Astrocyte (in vitro differentiated cells and primary cell): ENCODE data around the gene ABCA12. TPM values are rescaled to one million over a fixed set of nuclear protein-coding genes. Genes with fewer than 3 reads are reported as not detected.

Experiments used
- DNase-seq: peaks from one replicate; pipeline ENCODE4 v3.0.0-alpha.2; 2010; ENCODE audit warnings: low read depth
- FAIRE-seq: peaks from 2 replicates; lab custom pipeline; 2011; peaks lifted over from hg19 to GRCh38; lab: Jason Lieb, UNC
- H2AFZ ChIP-seq: 2 replicates; pipeline ENCODE4 v1.6.0; 2012; ENCODE audit warnings: low read depth, low read length, inconsistent platforms
- H3K27ac ChIP-seq: 2 replicates; pipeline ENCODE4 v1.5.1; 2011; ENCODE audit warnings: low read depth, low read length, inconsistent platforms
- H3K27me3 ChIP-seq: 2 replicates; pipeline ENCODE4 v1.6.0; 2011; ENCODE audit warnings: low read length, inconsistent platforms; ENCODE audit not compliant: insufficient read depth
- H3K36me3 ChIP-seq: 2 replicates; pipeline ENCODE4 v1.5.1; 2011; ENCODE audit warnings: low read length, inconsistent platforms; ENCODE audit not compliant: insufficient read depth
- H3K4me1 ChIP-seq: 2 replicates; pipeline ENCODE4 v1.5.1; 2011; ENCODE audit warnings: low read length, inconsistent platforms; ENCODE audit not compliant: insufficient read depth
- H3K4me2 ChIP-seq: 2 replicates; pipeline ENCODE4 v1.6.0; 2012; ENCODE audit warnings: low read length, inconsistent platforms
- H3K4me3 ChIP-seq: 2 replicates; pipeline ENCODE4 v1.5.1; 2011; ENCODE audit warnings: low read depth, mild to moderate bottlenecking, low read length, inconsistent platforms; ENCODE audit not compliant: insufficient read depth
- H3K79me2 ChIP-seq: 2 replicates; pipeline ENCODE4 v1.6.0; 2012; ENCODE audit warnings: mild to moderate bottlenecking, low read length, inconsistent platforms; ENCODE audit not compliant: insufficient read depth
- H3K9ac ChIP-seq: 2 replicates; pipeline ENCODE4 v1.6.0; 2012; ENCODE audit warnings: mild to moderate bottlenecking, low read length, inconsistent platforms
- H3K9me3 ChIP-seq: 2 replicates; pipeline ENCODE4 v1.5.1; 2012; ENCODE audit warnings: low read depth, mild to moderate bottlenecking, low read length, inconsistent platforms; ENCODE audit not compliant: insufficient read depth
- H4K20me1 ChIP-seq: 2 replicates; pipeline ENCODE4 v1.6.0; 2012; ENCODE audit warnings: low read length, inconsistent platforms; ENCODE audit not compliant: insufficient read depth
- H3K27ac Mint-ChIP-seq: one replicate; pipeline ENCODE4 v1.8.0; 2021; ENCODE audit warnings: mild to moderate bottlenecking, mixed read lengths; ENCODE audit not compliant: unreplicated experiment
- H3K27me3 Mint-ChIP-seq: one replicate; pipeline ENCODE4 v1.8.0; 2021; ENCODE audit warnings: low read depth, mixed read lengths; ENCODE audit not compliant: unreplicated experiment
- H3K36me3 Mint-ChIP-seq: one replicate; pipeline ENCODE4 v1.8.0; 2021; ENCODE audit warnings: low read depth, mixed read lengths; ENCODE audit not compliant: unreplicated experiment
- H3K4me1 Mint-ChIP-seq: one replicate; pipeline ENCODE4 v1.8.0; 2021; ENCODE audit warnings: low read depth, mixed read lengths; ENCODE audit not compliant: unreplicated experiment
- H3K4me3 Mint-ChIP-seq: one replicate; pipeline ENCODE4 v1.8.0; 2021; ENCODE audit warnings: mild to moderate bottlenecking, moderate library complexity, mixed read lengths; ENCODE audit not compliant: unreplicated experiment
- H3K9me3 Mint-ChIP-seq: one replicate; pipeline ENCODE4 v1.8.0; 2021; ENCODE audit warnings: mild to moderate bottlenecking, mixed read lengths; ENCODE audit not compliant: unreplicated experiment
- EZH2 ChIP-seq: IDR thresholded peaks from 2 replicates; pipeline ENCODE4 v1.6.1; 2012; ENCODE audit warnings: mild to moderate bottlenecking, low read length, inconsistent platforms; ENCODE audit not compliant: insufficient read depth
- total RNA-seq: library from RNA; stranded (reverse); gene quantifications from 2 replicates; pipeline ENCODE4 v1.2.1, GENCODE V29; 2021
- TF ChIP-seq, protein P1 (sequence below): IDR thresholded peaks from 2 replicates; pipeline ENCODE4 v1.5.1; 2011; ENCODE audit warnings: low read depth, mild to moderate bottlenecking, inconsistent platforms, low read length, moderate library complexity; ENCODE audit not compliant: insufficient read depth

The ABCA12 gene
- total RNA-seq, 1 donor from 2014 or later, result 4.4 TPM

DNA sequence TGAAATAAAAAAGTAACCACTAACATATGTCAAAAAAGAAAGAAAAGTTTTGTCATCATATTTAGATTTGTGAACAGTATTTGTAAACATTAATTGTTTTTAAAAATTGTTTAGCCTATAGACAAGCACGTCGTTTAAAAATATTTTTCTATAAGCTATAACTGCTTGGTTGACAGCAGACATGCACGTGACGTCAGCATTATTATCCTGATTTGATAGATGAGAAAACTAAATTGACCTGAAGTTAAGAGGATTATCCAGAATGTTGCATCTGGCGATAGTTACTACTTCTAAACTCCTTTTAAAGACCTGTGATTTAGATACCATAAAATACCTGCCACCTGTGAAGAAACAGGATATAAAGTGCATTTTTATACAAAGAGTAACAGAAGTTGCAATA lies 172.0 kb downstream of the ABCA12 start:
- H3K4me1 ChIP-seq, result no peaks in the 10 kb centered on the region
- H3K4me3 ChIP-seq, result no peak overlapping the region
- no peak overlapping the region for H2AFZ ChIP-seq
- H3K36me3 ChIP-seq, result no peaks in the 10 kb centered on the region
- no peak overlapping the region for H3K27ac ChIP-seq
- no peak overlapping the region for H3K9ac ChIP-seq
- H3K4me1 Mint-ChIP-seq, result no peaks in the 10 kb centered on the region
- peaks cover 4% of the 10 kb centered on the region for H3K36me3 Mint-ChIP-seq
- no peaks in the 10 kb centered on the region for H3K27me3 ChIP-seq
- H4K20me1 ChIP-seq, result no peaks in the 10 kb centered on the region
- no peaks in the 10 kb centered on the region for H3K79me2 ChIP-seq
- H3K4me2 ChIP-seq, result no peak overlapping the region
- no peaks in the 10 kb centered on the region for H3K9me3 ChIP-seq
- no peak overlapping the region for H3K4me3 Mint-ChIP-seq
- DNase-seq (no peak), FAIRE-seq (no peak)
- H3K27me3 Mint-ChIP-seq, result no peaks in the 10 kb centered on the region
- H3K27ac Mint-ChIP-seq, result no peak overlapping the region
- TF ChIP-seq, protein P1, sequence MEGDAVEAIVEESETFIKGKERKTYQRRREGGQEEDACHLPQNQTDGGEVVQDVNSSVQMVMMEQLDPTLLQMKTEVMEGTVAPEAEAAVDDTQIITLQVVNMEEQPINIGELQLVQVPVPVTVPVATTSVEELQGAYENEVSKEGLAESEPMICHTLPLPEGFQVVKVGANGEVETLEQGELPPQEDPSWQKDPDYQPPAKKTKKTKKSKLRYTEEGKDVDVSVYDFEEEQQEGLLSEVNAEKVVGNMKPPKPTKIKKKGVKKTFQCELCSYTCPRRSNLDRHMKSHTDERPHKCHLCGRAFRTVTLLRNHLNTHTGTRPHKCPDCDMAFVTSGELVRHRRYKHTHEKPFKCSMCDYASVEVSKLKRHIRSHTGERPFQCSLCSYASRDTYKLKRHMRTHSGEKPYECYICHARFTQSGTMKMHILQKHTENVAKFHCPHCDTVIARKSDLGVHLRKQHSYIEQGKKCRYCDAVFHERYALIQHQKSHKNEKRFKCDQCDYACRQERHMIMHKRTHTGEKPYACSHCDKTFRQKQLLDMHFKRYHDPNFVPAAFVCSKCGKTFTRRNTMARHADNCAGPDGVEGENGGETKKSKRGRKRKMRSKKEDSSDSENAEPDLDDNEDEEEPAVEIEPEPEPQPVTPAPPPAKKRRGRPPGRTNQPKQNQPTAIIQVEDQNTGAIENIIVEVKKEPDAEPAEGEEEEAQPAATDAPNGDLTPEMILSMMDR, result no peak
- no peak for TF ChIP-seq EZH2
- peaks cover 17% of the 10 kb centered on the region for H3K9me3 Mint-ChIP-seq

- no peaks in the 10 kb centered on the region for H3K27me3 Mint-ChIP-seq
- no peaks in the 10 kb centered on the region for H3K27me3 ChIP-seq
- H3K4me1 Mint-ChIP-seq, result no peaks in the 10 kb centered on the region
These were observed 177.7 kb downstream of the ABCA12 start for GRCh38 chr2:214960677-214961076.

GRCh38 chr2:214946949-214947348 lies 191.5 kb downstream of the ABCA12 start:
- no peak for DNase-seq
- Mint-ChIP-seq H3K4me1 (no peaks in the 10 kb centered on the region), H3K27ac (no peak overlapping the region), H3K36me3 (no peaks in the 10 kb centered on the region), H3K9me3 (no peaks in the 10 kb centered on the region), H3K27me3 (no peaks in the 10 kb centered on the region), H3K4me3 (no peak overlapping the region)
- FAIRE-seq, result no peak
- Histone ChIP-seq H3K4me3 (no peak overlapping the region), H3K9me3 (no peaks in the 10 kb centered on the region), H2AFZ (no peak overlapping the region), H3K27me3 (no peaks in the 10 kb centered on the region), H4K20me1 (no peaks in the 10 kb centered on the region), H3K9ac (no peak overlapping the region), H3K36me3 (no peaks in the 10 kb centered on the region), H3K79me2 (no peaks in the 10 kb centered on the region), H3K27ac (no peak overlapping the region), H3K4me1 (no peaks in the 10 kb centered on the region), H3K4me2 (no peak overlapping the region)
- no peak for TF ChIP-seq EZH2
- TF ChIP-seq, protein P1, result no peak

More at GRCh38 chr2:214960677-214961076, 177.7 kb downstream of the ABCA12 start:
- Histone ChIP-seq H3K36me3 (no peaks in the 10 kb centered on the region), H3K4me1 (no peaks in the 10 kb centered on the region), H3K9ac (no peak overlapping the region), H3K4me2 (no peak overlapping the region), H3K4me3 (no peak overlapping the region), H3K9me3 (no peaks in the 10 kb centered on the region), H3K79me2 (no peaks in the 10 kb centered on the region), H3K27ac (no peak overlapping the region), H4K20me1 (no peaks in the 10 kb centered on the region), H2AFZ (no peak overlapping the region)
- H3K36me3 Mint-ChIP-seq, result peaks cover 4% of the 10 kb centered on the region
- H3K4me3 Mint-ChIP-seq, result no peak overlapping the region
- H3K27ac Mint-ChIP-seq, result no peak overlapping the region
- H3K9me3 Mint-ChIP-seq, result peaks cover 15% of the 10 kb centered on the region
- DNase-seq, result no peak
- FAIRE-seq, result no peak
- TF ChIP-seq EZH2, result no peak
- TF ChIP-seq, protein P1, result peak; percentile 21
